Muscle of leg (tissue), 11 donors: Measurements from ENCODE around the gene AKR1C2. TPM values are rescaled to one million over a fixed set of nuclear protein-coding genes. Genes with fewer than 3 reads are reported as not detected.
"Not testable (repeated sequence)": the region's sequence is repeated elsewhere in the genome, so short reads cannot be mapped to it uniquely, and the experiment has no call there.

Experiments used
- DNase-seq: peaks from one replicate; pipeline ENCODE4 v3.0.0; 2013
- H3K27ac ChIP-seq: one replicate; pipeline ENCODE4 v1.5.1; 2013; ENCODE audit warnings: mild to moderate bottlenecking, low read length, control low read depth
- H3K27me3 ChIP-seq: one replicate; pipeline ENCODE4 v1.6.1; 2013; ENCODE audit warnings: low read length; ENCODE audit not compliant: control insufficient read depth, insufficient read depth
- H3K36me3 ChIP-seq: one replicate; pipeline ENCODE4 v1.6.1; 2013; ENCODE audit warnings: low read length; ENCODE audit not compliant: control insufficient read depth, insufficient read depth
- H3K4me1 ChIP-seq: one replicate; pipeline ENCODE4 v1.6.1; 2013; ENCODE audit warnings: low read length; ENCODE audit not compliant: control insufficient read depth, insufficient read depth
- H3K4me3 ChIP-seq: one replicate; pipeline ENCODE4 v1.5.1; 2013; ENCODE audit warnings: low read length, control low read depth
- H3K9me3 ChIP-seq: replicated peaks from 2 replicates; pipeline ENCODE4 v1.6.1; 2013; ENCODE audit warnings: low read depth, low read length; ENCODE audit not compliant: control insufficient read depth
- WGBS: methylation state at CpG from one replicate; pipeline ENCODE4 v1.1.5; 2013; ENCODE audit warnings: missing lambda C conversion rate; ENCODE audit not compliant: insufficient coverage; 5-methylcytosine and 5-hydroxymethylcytosine counted together
- polyA plus RNA-seq, 8 donors: library from polyadenylated mRNA; unstranded; fragments of 120-200 nt; gene quantifications; one replicate each; pipeline versions ENCODE4 v1.2.1 to v1.2.3, GENCODE V29; 2013; ENCODE audit warnings: inconsistent platforms in 1 of 8, low replicate concordance in 1 of 8; ENCODE audit not compliant: insufficient read length in 8 of 8, insufficient read depth in 1 of 8
- total RNA-seq: library from RNA; stranded (reverse); fragments of 120-200 nt; gene quantifications from one replicate; pipeline ENCODE4 v1.2.4, GENCODE V29; 2013

Gene AKR1C2
- total and polyA plus RNA-seq, 9 donors, result 9.2 to 14.4 (median 11.4) TPM

- not testable (repeated sequence) for H3K36me3 ChIP-seq, H3K4me3 ChIP-seq, H3K4me1 ChIP-seq, H3K27me3 ChIP-seq, DNase-seq, H3K27ac ChIP-seq, H3K9me3 ChIP-seq
- WGBS, result no CpG with 5 or more reads among the region's 7 CpGs
These were observed 40.5 kb downstream of the AKR1C2 start, which contains the start of gene AKR1C1 for GRCh38 chr10:4962876-4963814. Gene AKR1C1 (plus strand): TSS chr10:4963415. CDS start chr10:4963445, 30 bp downstream.

GRCh38 chr10:4962308-4962707 lies 41.3 kb downstream of the AKR1C2 start:
- H3K27me3 ChIP-seq, H3K9me3 ChIP-seq, H3K36me3 ChIP-seq, H3K4me1 ChIP-seq, H3K4me3 ChIP-seq, H3K27ac ChIP-seq, DNase-seq: not testable (repeated sequence)
- no CpG with 5 or more reads among the region's 1 CpG for WGBS

GRCh38 chr10:4961558-4961957 lies 42.1 kb downstream of the AKR1C2 start:
- 80% methylated on average over 1 of the region's 11 CpGs for WGBS

GRCh38 chr10:4956955-4957645 lies 46.6 kb downstream of the AKR1C2 start:
- DNase-seq, H3K36me3 ChIP-seq, H3K27ac ChIP-seq, H3K4me3 ChIP-seq, H3K27me3 ChIP-seq, H3K4me1 ChIP-seq, H3K9me3 ChIP-seq: not testable (repeated sequence)
- no CpG with 5 or more reads among the region's 5 CpGs for WGBS

More at GRCh38 chr10:4961558-4961957, 42.1 kb downstream of the AKR1C2 start:
- H3K4me3 ChIP-seq, H3K27ac ChIP-seq, DNase-seq, H3K27me3 ChIP-seq, H3K36me3 ChIP-seq, H3K4me1 ChIP-seq, H3K9me3 ChIP-seq: not testable (repeated sequence)

- not testable (repeated sequence) for H3K4me3 ChIP-seq, H3K9me3 ChIP-seq, H3K36me3 ChIP-seq, H3K27ac ChIP-seq, DNase-seq, H3K27me3 ChIP-seq, H3K4me1 ChIP-seq
- WGBS, result no CpG with 5 or more reads among the region's 7 CpGs
These were observed 47.6 kb downstream of the AKR1C2 start for GRCh38 chr10:4956088-4956487.

GRCh38 chr10:4953405-4953804 lies 50.3 kb downstream of the AKR1C2 start:
- Histone ChIP-seq H3K36me3 (no peaks in the 10 kb centered on the region), H3K9me3 (no peaks in the 10 kb centered on the region), H3K4me3 (no peak overlapping the region), H3K4me1 (no peaks in the 10 kb centered on the region), H3K27me3 (no peaks in the 10 kb centered on the region), H3K27ac (no peak overlapping the region)
- no peak for DNase-seq

- not testable (repeated sequence) for H3K4me1 ChIP-seq, H3K27me3 ChIP-seq, H3K27ac ChIP-seq, H3K36me3 ChIP-seq, H3K9me3 ChIP-seq, H3K4me3 ChIP-seq
- peak; percentile 22 for DNase-seq
- no CpG with 5 or more reads among the region's 5 CpGs for WGBS
These were observed 52.0 kb downstream of the AKR1C2 start for GRCh38 chr10:4951512-4952162.

- H3K4me1 ChIP-seq, result peaks cover 9% of the 10 kb centered on the region
- DNase-seq, result peak; percentile 74
These were observed 55.7 kb downstream of the AKR1C2 start for GRCh38 chr10:4947635-4948596.

GRCh38 chr10:4947039-4947634 lies 56.5 kb downstream of the AKR1C2 start:
- DNase-seq, result no peak
- peaks cover 9% of the 10 kb centered on the region for H3K4me1 ChIP-seq
- no peak overlapping the region for H3K4me3 ChIP-seq
- no peaks in the 10 kb centered on the region for H3K9me3 ChIP-seq
- H3K27me3 ChIP-seq, result no peaks in the 10 kb centered on the region
- no peaks in the 10 kb centered on the region for H3K36me3 ChIP-seq
- H3K27ac ChIP-seq, result no peak overlapping the region

More at GRCh38 chr10:4947635-4948596, 55.7 kb downstream of the AKR1C2 start:
- H3K9me3 ChIP-seq, result no peaks in the 10 kb centered on the region
- H3K27ac ChIP-seq, result no peak overlapping the region
- no peak overlapping the region for H3K4me3 ChIP-seq
- H3K27me3 ChIP-seq, result no peaks in the 10 kb centered on the region
- H3K36me3 ChIP-seq, result no peaks in the 10 kb centered on the region
- 34% methylated on average over 3 of the region's 5 CpGs for whole genome bisulfite sequencing
